GM19455 (cell line): Measurements from ENCODE around the gene NME4.

ENCODE experiments used
- ATAC-seq: cut with Tn5 transposase; IDR thresholded peaks from one replicate; pipeline ENCODE4 v1.9.1; 2021; ENCODE audit not compliant: unreplicated experiment

The NME4 gene

GRCh38 chr16:425082-425718 lies 28.2 kb downstream of the NME4 start, which contains the start of gene RAB11FIP3:
RAB11FIP3 (plus strand) TSS chr16:425649; CDS start chr16:426007, 358 bp downstream.
- peak; percentile 89 for ATAC-seq

GRCh38 chr16:425740-426114 lies 28.7 kb downstream of the NME4 start:
- ATAC-seq, result peak; percentile 32

- peak; percentile 17 for ATAC-seq
These were observed 29.3 kb downstream of the NME4 start for GRCh38 chr16:426115-426905.

GRCh38 chr16:426906-427249 lies 29.9 kb downstream of the NME4 start:
- ATAC-seq, result no peak

DNA sequence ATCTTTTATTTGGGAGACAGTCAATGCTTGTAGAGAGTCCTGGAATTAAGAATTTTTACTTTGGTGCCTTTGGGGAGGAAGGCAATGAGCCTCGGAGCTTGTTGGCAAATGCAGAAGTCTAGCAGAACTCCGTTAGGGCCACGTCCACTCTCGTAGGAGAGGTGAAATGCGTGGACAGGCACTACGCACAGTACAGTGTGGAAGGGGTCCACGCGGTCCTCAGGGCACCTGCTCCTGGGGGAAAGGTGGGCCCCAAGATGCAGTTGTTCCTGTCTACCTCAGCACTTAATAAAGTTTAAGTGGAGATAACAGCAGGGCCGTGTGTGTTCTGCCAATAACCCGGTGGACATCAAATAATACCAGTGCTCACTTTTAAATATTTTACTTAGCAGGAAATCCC lies 30.3 kb downstream of the NME4 start:
- no peak for ATAC-seq

- ATAC-seq, result no peak
These were observed 33.9 kb downstream of the NME4 start for GRCh38 chr16:430904-431303.

GRCh38 chr16:440627-441026 lies 43.6 kb downstream of the NME4 start:
- ATAC-seq, result no peak

GRCh38 chr16:441447-441846 lies 44.4 kb downstream of the NME4 start:
- ATAC-seq, result no peak

DNA sequence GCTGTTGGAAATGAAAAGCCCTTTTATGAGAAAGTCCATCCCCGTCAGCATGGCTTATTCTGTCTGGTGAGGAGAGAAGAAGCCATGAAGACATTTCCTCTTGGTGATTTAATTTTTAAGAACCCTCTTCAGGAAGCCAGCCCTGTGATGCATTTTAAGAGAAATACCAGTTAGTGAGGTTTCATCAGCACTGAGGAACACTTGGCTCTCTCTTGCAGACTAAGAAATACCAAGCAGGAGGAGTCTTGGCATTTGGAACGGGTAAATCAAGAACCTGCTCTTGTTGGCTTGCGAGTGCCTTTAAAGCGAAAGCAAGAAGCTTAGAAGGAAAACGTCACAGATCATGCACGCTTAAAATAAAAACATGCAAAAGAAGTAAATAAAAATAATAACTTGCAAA lies 46.0 kb downstream of the NME4 start:
- ATAC-seq, result no peak

DNA sequence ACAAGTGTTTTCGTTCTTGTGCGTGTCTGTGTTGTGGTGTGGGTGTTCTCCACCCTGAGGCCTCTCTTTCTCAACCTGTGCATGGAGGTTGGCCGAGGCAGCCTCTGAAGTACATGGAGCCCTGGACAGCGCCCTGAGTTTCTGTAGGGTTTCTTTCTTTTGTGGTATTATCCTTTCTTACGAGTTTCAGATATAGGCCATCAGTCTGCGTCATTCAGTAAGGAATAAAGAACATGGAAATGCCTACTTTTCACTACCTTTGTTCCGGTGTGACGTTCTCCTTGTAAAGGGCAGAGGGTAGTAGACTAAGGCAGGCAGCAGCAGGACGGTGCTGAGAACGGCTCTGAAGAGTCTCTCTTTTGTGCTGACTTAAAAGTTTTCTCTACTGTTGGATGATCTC lies 47.0 kb downstream of the NME4 start:
- no peak for ATAC-seq

DNA sequence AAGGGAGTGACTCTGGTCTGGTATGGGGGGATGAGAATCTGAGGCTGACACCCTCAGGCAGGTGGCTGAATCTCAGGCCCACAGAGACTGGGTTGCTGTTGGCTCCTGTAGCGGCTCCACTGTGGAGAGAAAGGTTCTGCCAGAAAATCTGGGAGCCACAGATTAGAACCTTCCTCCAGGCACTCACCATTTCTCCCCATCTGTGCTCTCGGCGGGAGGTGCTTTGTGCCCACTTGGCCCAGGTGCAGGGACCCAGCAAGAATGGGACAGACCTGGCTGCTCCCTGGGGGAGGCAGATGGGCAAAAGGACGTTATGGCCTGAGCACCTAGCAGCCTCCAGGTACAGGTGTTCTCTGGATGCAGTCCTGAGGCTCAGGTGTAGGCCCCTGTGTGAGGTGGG lies 48.6 kb downstream of the NME4 start:
- ATAC-seq, result no peak
